ENCODE results near the gene IGFBP3. TPM values are rescaled to one million over a fixed set of nuclear protein-coding genes. Genes with fewer than 3 reads are reported as not detected.

Gene IGFBP3
- total and polyA plus RNA-seq, 2 of the 13 experiments (the other 11 are each of a cell fraction or from before 2014, with no cell fraction given) = 57.5 TPM; not detected in 1

DNA sequence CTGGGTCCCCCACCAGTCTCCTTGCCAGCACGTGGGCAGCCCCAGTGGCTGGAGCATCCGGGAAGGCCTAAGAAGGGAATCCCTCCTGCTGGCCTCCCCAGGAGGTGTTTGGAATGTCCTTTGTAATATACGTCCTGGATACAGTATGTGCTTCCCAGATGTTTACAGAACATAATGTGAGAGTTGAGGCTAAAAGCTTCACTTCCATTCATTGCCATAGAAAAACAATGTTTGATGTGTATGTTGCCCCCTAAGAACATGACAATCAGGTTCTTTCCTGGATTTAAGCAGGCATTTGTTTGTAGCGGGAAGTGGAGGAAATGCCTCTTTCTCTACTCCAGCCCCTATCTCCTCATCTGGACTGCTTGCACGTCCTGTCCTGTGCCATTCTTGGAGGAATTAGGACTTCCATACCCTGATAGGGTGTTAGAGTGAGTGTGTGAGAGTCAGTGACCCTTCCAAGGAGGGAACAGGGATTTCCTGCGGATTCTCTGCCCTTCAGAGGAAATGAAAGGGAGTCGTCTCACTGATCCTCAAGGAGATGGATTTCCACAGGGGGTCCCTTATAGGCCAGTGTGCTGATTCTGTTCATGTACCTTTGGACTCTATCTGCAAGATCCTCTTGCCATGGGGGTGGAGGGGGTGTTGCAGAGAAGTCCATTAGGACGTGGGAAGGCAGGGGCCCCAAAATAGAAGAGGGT lies 31.6 kb downstream of the IGFBP3 start:
- FAIRE-seq = no peak
- Histone ChIP-seq H3K27ac (ENCODE audit: extremely low read length, insufficient read depth, low read length) (peak overlapping the region; percentile 99), H3K4me3 (replicated peaks in 1 of 3; ENCODE audit: insufficient read depth in 1 of 3, low read depth in 2 of 3, low read length in 3 of 3) (peak overlapping the region; percentile 61 to 89 (median 84)), H3K27me3 (ENCODE audit: control insufficient read depth in 1 of 2, insufficient read depth in 2 of 2, low read length in 2 of 2) (no peaks in the 10 kb centered on the region; a peak in 1 of 5 replicates), H2AFZ (ENCODE audit: low read length) (no peak overlapping the region), H4K20me1 (ENCODE audit: insufficient read depth, low read length) (peaks cover 40% of the 10 kb centered on the region), H3K4me1 (ENCODE audit: insufficient read depth, low read length) (peaks cover 73% of the 10 kb centered on the region), H3K36me3 (replicated peaks in 1 of 2; ENCODE audit: control insufficient read depth in 1 of 2, insufficient read depth in 2 of 2, low read length in 2 of 2) (peaks cover 0 to 19% of the 10 kb centered on the region in 2 experiments; a peak in 4 of 5 replicates), H3K4me2 (ENCODE audit: low read depth, low read length) (peak overlapping the region; percentile 98), H3K9ac (ENCODE audit: insufficient read depth, low read depth, low read length) (peak overlapping the region; percentile 95), H3K9me3 (ENCODE audit: low read length) (no peaks in the 10 kb centered on the region), H3K79me2 (ENCODE audit: insufficient read depth, low read length) (peaks cover 12% of the 10 kb centered on the region)
- no peak for ATAC-seq
- in situ Hi-C loops (cut with HindIII; ENCODE audit: extremely low pct_ligation_motif_present, low pct_unique_long_range_greater_than_20kb) (loop anchor here (5.0 kb wide), 1 partner anchor 83 kb away; no protein-coding TSS in a partner anchor), intact Hi-C loops (cut with micrococcal nuclease; ENCODE audit: unreplicated experiment) (no loop called here)
- ChIA-PET POLR2A (interaction anchor here (1.0 to 7.2 kb wide), 10 partner anchors 8 to 1582 kb away, joined by 3 to 118 read pairs (median 12); partner anchors contain the start of gene CCDC201), CTCF (ENCODE audit: low intra/inter-chr PET ratio, low total read pairs) (interaction anchor here (0.8 kb wide), 1 partner anchor 26 kb away, joined by 3 read pairs; no protein-coding TSS in a partner anchor)
- DNase-seq (ENCODE audit: low spot score) = no peak
- WGBS (ENCODE audit: low lambda C conversion rate) = 39% methylated on average over 8 of the region's 8 CpGs
- no TSS peak for BruUV-seq (replicated peaks)
- TF ChIP-seq ZMYM4 (CRISPR knock-in tag; IDR thresholded peaks at IDR 0.05) (no peak; the same call in 1 of the 2 replicates), FOXC1 (CRISPR knock-in tag; IDR thresholded peaks at IDR 0.05; ENCODE audit: borderline replicate concordance) (no peak), ZNF781 (CRISPR knock-in tag; IDR thresholded peaks at IDR 0.05; ENCODE audit: borderline replicate concordance, not compliant biosample characterization) (no peak), ZNF557 (CRISPR knock-in tag; IDR thresholded peaks at IDR 0.05) (peak; percentile 56; the same call in 1 of the 2 replicates), RFXAP (CRISPR knock-in tag; IDR thresholded peaks at IDR 0.05; ENCODE audit: borderline replicate concordance) (no peak), MYC (CRISPR knock-in tag; IDR thresholded peaks at IDR 0.05; ENCODE audit: borderline replicate concordance) (no peak), TEAD3 (CRISPR knock-in tag; optimal IDR thresholded peaks at IDR 0.05; ENCODE audit: borderline replicate concordance) (no peak), SCMH1 (CRISPR knock-in tag; IDR thresholded peaks at IDR 0.05; ENCODE audit: borderline replicate concordance) (no peak), PITX1 (CRISPR knock-in tag; IDR thresholded peaks at IDR 0.05) (no peak; the same call in 1 of the 2 replicates), PHF21A (CRISPR knock-in tag; IDR thresholded peaks at IDR 0.05) (no peak)
- TF ChIP-seq, protein P1, sequence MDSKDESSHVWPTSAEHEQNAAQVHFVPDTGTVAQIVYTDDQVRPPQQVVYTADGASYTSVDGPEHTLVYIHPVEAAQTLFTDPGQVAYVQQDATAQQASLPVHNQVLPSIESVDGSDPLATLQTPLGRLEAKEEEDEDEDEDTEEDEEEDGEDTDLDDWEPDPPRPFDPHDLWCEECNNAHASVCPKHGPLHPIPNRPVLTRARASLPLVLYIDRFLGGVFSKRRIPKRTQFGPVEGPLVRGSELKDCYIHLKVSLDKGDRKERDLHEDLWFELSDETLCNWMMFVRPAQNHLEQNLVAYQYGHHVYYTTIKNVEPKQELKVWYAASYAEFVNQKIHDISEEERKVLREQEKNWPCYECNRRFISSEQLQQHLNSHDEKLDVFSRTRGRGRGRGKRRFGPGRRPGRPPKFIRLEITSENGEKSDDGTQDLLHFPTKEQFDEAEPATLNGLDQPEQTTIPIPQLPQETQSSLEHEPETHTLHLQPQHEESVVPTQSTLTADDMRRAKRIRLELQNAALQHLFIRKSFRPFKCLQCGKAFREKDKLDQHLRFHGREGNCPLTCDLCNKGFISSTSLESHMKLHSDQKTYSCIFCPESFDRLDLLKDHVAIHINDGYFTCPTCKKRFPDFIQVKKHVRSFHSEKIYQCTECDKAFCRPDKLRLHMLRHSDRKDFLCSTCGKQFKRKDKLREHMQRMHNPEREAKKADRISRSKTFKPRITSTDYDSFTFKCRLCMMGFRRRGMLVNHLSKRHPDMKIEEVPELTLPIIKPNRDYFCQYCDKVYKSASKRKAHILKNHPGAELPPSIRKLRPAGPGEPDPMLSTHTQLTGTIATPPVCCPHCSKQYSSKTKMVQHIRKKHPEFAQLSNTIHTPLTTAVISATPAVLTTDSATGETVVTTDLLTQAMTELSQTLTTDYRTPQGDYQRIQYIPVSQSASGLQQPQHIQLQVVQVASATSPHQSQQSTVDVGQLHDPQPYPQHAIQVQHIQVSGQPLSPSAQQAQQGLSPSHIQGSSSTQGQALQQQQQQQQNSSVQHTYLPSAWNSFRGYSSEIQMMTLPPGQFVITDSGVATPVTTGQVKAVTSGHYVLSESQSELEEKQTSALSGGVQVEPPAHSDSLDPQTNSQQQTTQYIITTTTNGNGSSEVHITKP (CRISPR knock-in tag; IDR thresholded peaks at IDR 0.05; ENCODE audit: low read depth) = peak; percentile 10; the same call in 1 of the 2 replicates
- TF ChIP-seq, protein P2, sequence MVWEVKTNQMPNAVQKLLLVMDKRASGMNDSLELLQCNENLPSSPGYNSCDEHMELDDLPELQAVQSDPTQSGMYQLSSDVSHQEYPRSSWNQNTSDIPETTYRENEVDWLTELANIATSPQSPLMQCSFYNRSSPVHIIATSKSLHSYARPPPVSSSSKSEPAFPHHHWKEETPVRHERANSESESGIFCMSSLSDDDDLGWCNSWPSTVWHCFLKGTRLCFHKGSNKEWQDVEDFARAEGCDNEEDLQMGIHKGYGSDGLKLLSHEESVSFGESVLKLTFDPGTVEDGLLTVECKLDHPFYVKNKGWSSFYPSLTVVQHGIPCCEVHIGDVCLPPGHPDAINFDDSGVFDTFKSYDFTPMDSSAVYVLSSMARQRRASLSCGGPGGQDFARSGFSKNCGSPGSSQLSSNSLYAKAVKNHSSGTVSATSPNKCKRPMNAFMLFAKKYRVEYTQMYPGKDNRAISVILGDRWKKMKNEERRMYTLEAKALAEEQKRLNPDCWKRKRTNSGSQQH (CRISPR knock-in tag; IDR thresholded peaks at IDR 0.05; ENCODE audit: low read depth) = no peak; the same call in none of the 2 replicates
- TF ChIP-seq, protein P3, sequence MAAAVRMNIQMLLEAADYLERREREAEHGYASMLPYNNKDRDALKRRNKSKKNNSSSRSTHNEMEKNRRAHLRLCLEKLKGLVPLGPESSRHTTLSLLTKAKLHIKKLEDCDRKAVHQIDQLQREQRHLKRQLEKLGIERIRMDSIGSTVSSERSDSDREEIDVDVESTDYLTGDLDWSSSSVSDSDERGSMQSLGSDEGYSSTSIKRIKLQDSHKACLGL (CRISPR knock-in tag; IDR thresholded peaks at IDR 0.05) = no peak
- TF ChIP-seq, protein P4, sequence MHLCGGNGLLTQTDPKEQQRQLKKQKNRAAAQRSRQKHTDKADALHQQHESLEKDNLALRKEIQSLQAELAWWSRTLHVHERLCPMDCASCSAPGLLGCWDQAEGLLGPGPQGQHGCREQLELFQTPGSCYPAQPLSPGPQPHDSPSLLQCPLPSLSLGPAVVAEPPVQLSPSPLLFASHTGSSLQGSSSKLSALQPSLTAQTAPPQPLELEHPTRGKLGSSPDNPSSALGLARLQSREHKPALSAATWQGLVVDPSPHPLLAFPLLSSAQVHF (CRISPR knock-in tag; IDR thresholded peaks at IDR 0.05) = no peak; the same call in 1 of the 2 replicates

Measured in HepG2 (cell line).